Fibroblast of lung (primary cell): ENCODE results near the gene CNBD2. TPM values are rescaled to one million over a fixed set of nuclear protein-coding genes. Genes with fewer than 3 reads are reported as not detected.
"Not testable (repeated sequence)": the region's sequence is repeated elsewhere in the genome, so short reads cannot be mapped to it uniquely, and the experiment has no call there.

ENCODE experiments used
- DNase-seq, 2 donors: peaks; one replicate each; pipeline versions ENCODE4 v3.0.0 to v3.0.0-alpha.2; 2010; ENCODE audit warnings: low read depth in 2 of 2
- H2AFZ ChIP-seq: 2 replicates; pipeline ENCODE4 v1.5.1; 2012; ENCODE audit warnings: low read length, control low read depth, inconsistent platforms
- H3K27ac ChIP-seq: 2 replicates; pipeline ENCODE4 v1.5.1; 2011; ENCODE audit warnings: low read length, control low read depth; ENCODE audit not compliant: insufficient read depth
- H3K27me3 ChIP-seq: 2 replicates; pipeline ENCODE4 v1.5.1; 2011; ENCODE audit warnings: mild to moderate bottlenecking, low read length; ENCODE audit not compliant: control insufficient read depth, insufficient read depth
- H3K36me3 ChIP-seq: 2 replicates; pipeline ENCODE4 v1.5.1; 2011; ENCODE audit warnings: low read length; ENCODE audit not compliant: control insufficient read depth, insufficient read depth
- H3K4me1 ChIP-seq: 2 replicates; pipeline ENCODE4 v1.5.1; 2011; ENCODE audit warnings: low read length; ENCODE audit not compliant: control insufficient read depth, insufficient read depth; ENCODE audit errors: extremely low read depth
- H3K4me2 ChIP-seq: 2 replicates; pipeline ENCODE4 v1.5.1; 2011; ENCODE audit warnings: low read length, control low read depth; ENCODE audit not compliant: insufficient read depth; ENCODE audit errors: extremely low read depth
- H3K4me3 ChIP-seq, 4 experiments: fragments of 200-600 bp in 1 of 4; sonication (generic) in 1 of 4; replicated peaks in 1 of 4; 2 replicates each; pipeline ENCODE4 v1.5.1; 2011 to 2016; ENCODE audit warnings: low read length in 4 of 4, low read depth in 3 of 4, mild to moderate bottlenecking in 3 of 4, control low read depth in 2 of 4, inconsistent platforms in 1 of 4, mixed read lengths in 1 of 4; ENCODE audit not compliant: insufficient read depth in 1 of 4; ENCODE audit errors: control extremely low read depth in 1 of 4
- H3K79me2 ChIP-seq: 2 replicates; pipeline ENCODE4 v1.5.1; 2012; ENCODE audit warnings: mild to moderate bottlenecking, low read length, inconsistent platforms; ENCODE audit not compliant: control insufficient read depth, insufficient read depth
- H3K9ac ChIP-seq: 2 replicates; pipeline ENCODE4 v1.5.1; 2011; ENCODE audit warnings: mild to moderate bottlenecking, low read length, control low read depth; ENCODE audit not compliant: insufficient read depth
- H3K9me3 ChIP-seq: 2 replicates; pipeline ENCODE4 v1.5.1; 2012; ENCODE audit warnings: low read depth, low read length; ENCODE audit not compliant: control insufficient read depth, insufficient read depth
- H4K20me1 ChIP-seq: 2 replicates; pipeline ENCODE4 v1.5.1; 2011; ENCODE audit warnings: low read length; ENCODE audit not compliant: control insufficient read depth, insufficient read depth; ENCODE audit errors: extremely low read depth
- CTCF ChIP-seq, 2 donors: IDR thresholded peaks in 1 of 2; conservative IDR thresholded peaks in 1 of 2; 1 replicate in 1 of 2; 2 replicates in 1 of 2; pipeline ENCODE4 v1.5.1; 2011 to 2012; ENCODE audit warnings: low read length in 2 of 2, control low read depth in 1 of 2, inconsistent platforms in 1 of 2, low read depth in 1 of 2, mild to moderate bottlenecking in 1 of 2
- EZH2 ChIP-seq: IDR thresholded peaks from 2 replicates; pipeline ENCODE4 v1.5.1; 2012; ENCODE audit warnings: low read length, control low read depth, mild to moderate bottlenecking; ENCODE audit errors: missing control alignments
- polyA plus RNA-seq, 2 donors: library from polyadenylated mRNA; depleted of rRNA in 1 of 2; stranded (reverse) in 1 of 2; unstranded in 1 of 2; fragments of >200 nt; gene quantifications; 2 replicates each; pipeline ENCODE4 v1.2.1, GENCODE V29; 2011 to 2012; ENCODE audit warnings: missing spikeins in 1 of 2
- total RNA-seq: library from RNA; depleted of rRNA; stranded (reverse); fragments of >200 nt; gene quantifications from 2 replicates; pipeline ENCODE4 v1.2.1, GENCODE V29; 2014

CNBD2 gene
- total and polyA plus RNA-seq, 2 donors (not counting 1 experiment from before 2014, with no cell fraction given) = 1.1 to 2.6 TPM

- Histone ChIP-seq H3K4me1 (no peaks in the 10 kb centered on the region), H3K79me2 (peaks cover 40% of the 10 kb centered on the region)
- TF ChIP-seq CTCF (conservative IDR thresholded peaks at IDR 0.05 in 1 of 2, IDR thresholded peaks at IDR 0.05 in 1 of 2; ENCODE audit: low read depth in 1 of 2, low read length in 2 of 2) (no peak), EZH2 (no peak)
Measured at GRCh38 chr20:36050436-36051317, 82.3 kb downstream of the CNBD2 start.

GRCh38 chr20:36051318-36052116, 83.1 kb downstream of the CNBD2 start:
- Histone ChIP-seq H3K79me2 (peaks cover 35% of the 10 kb centered on the region), H3K4me1 (no peaks in the 10 kb centered on the region), H3K4me2 (peak overlapping the region; percentile 71), H3K27ac (no peak overlapping the region), H3K4me3 (peak overlapping the region in 3 of 4 experiments; percentile 81 to 93 (median 91)), H2AFZ (peak overlapping the region; percentile 89), H3K9ac (no peak overlapping the region), H3K36me3 (no peaks in the 10 kb centered on the region), H4K20me1 (peaks cover 3% of the 10 kb centered on the region), H3K27me3 (no peaks in the 10 kb centered on the region), H3K9me3 (no peaks in the 10 kb centered on the region)
- TF ChIP-seq EZH2 (no peak), CTCF (conservative IDR thresholded peaks at IDR 0.05 in 1 of 2, IDR thresholded peaks at IDR 0.05 in 1 of 2; ENCODE audit: low read depth in 1 of 2, low read length in 2 of 2) (no peak)
- no peak for DNase-seq

More at GRCh38 chr20:36050436-36051317, 82.3 kb downstream of the CNBD2 start:
- Histone ChIP-seq H3K9ac (peak overlapping the region; percentile 98), H4K20me1 (peaks cover 3% of the 10 kb centered on the region), H3K27ac (peak overlapping the region; percentile 96), H3K27me3 (no peaks in the 10 kb centered on the region), H3K9me3 (no peaks in the 10 kb centered on the region), H3K4me3 (peak overlapping the region; percentile 78 to 93 (median 86)), H3K36me3 (no peaks in the 10 kb centered on the region), H2AFZ (peak overlapping the region; percentile 89), H3K4me2 (peak overlapping the region; percentile 71)
- DNase-seq = peak; percentile 85 to 87

DNA sequence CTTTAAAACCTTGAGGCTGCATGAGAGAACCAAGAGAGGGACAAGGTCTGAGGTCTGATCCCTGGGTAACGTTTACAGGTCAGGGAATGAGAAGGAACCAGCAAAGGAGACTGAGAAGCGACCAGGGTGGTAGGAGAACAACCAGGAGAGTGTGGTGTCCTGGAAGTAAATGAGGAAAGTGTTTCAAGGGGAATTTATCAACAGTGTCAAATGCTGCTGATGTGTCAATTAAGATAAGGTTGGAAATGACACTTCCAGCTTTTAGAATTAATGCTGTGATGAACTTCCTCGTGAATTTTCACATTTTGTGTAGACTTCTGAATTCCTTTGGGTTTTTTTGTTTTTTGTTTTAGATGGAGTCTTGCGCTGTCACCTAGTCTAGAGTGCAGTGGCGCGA, 83.7 kb downstream of the CNBD2 start:
- H3K4me1 ChIP-seq = no peaks in the 10 kb centered on the region
- H4K20me1 ChIP-seq = peaks cover 3% of the 10 kb centered on the region
- no peaks in the 10 kb centered on the region for H3K27me3 ChIP-seq
- no peak overlapping the region for H3K4me2 ChIP-seq
- no peak overlapping the region for H3K27ac ChIP-seq
- H3K36me3 ChIP-seq = no peaks in the 10 kb centered on the region
- TF ChIP-seq EZH2 = no peak
- no peak overlapping the region for H3K4me3 ChIP-seq
- DNase-seq = no peak
- no peaks in the 10 kb centered on the region for H3K9me3 ChIP-seq
- H2AFZ ChIP-seq = no peak overlapping the region
- H3K79me2 ChIP-seq = peaks cover 31% of the 10 kb centered on the region
- H3K9ac ChIP-seq = no peak overlapping the region

DNA sequence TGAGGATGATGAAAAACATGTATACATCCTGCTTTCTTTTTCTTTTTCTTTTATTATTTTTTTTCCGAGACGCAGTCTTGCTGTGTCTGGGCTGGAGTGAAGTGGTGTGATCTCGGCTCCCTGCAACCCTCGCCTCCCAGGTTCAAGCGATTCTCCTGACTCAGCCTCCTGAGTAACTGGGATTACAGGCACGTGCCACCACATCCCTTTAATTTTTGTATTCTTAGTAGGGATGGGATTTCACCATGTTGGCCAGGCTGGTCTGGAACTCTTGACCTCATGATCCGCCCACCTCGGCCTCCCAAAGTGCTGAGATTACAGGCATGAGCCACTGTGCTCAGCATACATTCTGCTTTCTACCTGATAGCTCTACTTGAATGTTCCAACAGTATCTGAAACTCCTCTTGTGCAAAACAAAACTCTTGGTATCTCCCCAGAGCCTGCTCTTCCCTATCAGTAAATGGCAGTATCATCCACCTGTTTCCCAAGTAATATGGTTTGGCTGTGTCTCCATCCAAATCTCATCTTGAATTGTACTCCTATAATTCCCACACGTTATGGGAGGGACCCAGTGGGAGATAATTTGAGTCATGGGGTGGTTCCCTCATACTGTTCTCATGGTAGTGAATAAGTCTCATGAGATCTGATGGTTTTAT, 85.6 kb downstream of the CNBD2 start:
- not testable (repeated sequence) for H3K36me3 ChIP-seq, DNase-seq, H3K27me3 ChIP-seq, H3K4me3 ChIP-seq, H4K20me1 ChIP-seq, H3K27ac ChIP-seq, H2AFZ ChIP-seq, H3K4me2 ChIP-seq, H3K9ac ChIP-seq, H3K9me3 ChIP-seq, H3K4me1 ChIP-seq
- H3K79me2 ChIP-seq = peaks cover 14% of the 10 kb centered on the region
